ENCODE measurements around the gene CD2.
"Not testable (repeated sequence)": the region's sequence is repeated elsewhere in the genome, so short reads cannot be mapped to it uniquely, and the experiment has no call there.

Gene CD2

GRCh38 chr1:116731439-116731838 lies 22.8 kb upstream of the CD2 start:
- DNase-seq (ENCODE audit: low read depth): no peak

GRCh38 chr1:116732726-116733125 lies 21.5 kb upstream of the CD2 start:
- no peak for DNase-seq (ENCODE audit: low read depth)

GRCh38 chr1:116733476-116734365 lies 20.5 kb upstream of the CD2 start:
- no peak for DNase-seq (ENCODE audit: low read depth)

GRCh38 chr1:116735246-116735645 lies 19.0 kb upstream of the CD2 start:
- DNase-seq (ENCODE audit: low read depth): no peak

GRCh38 chr1:116737020-116737854 lies 17.0 kb upstream of the CD2 start:
- DNase-seq (ENCODE audit: low read depth): no peak

GRCh38 chr1:116737855-116738321 lies 16.3 kb upstream of the CD2 start:
- no peak for DNase-seq (ENCODE audit: low read depth)

GRCh38 chr1:116738673-116739370 lies 15.4 kb upstream of the CD2 start:
- DNase-seq (ENCODE audit: low read depth): no peak

GRCh38 chr1:116739371-116740012 lies 14.7 kb upstream of the CD2 start:
- DNase-seq (ENCODE audit: low read depth): no peak

GRCh38 chr1:116740296-116740695 lies 13.9 kb upstream of the CD2 start:
- DNase-seq (ENCODE audit: low read depth): no peak

- no peak for DNase-seq (ENCODE audit: low read depth)
These were observed 13.5 kb upstream of the CD2 start for GRCh38 chr1:116740746-116741145.

GRCh38 chr1:116741836-116742565 lies 12.2 kb upstream of the CD2 start:
- DNase-seq (ENCODE audit: low read depth): no peak

GRCh38 chr1:116743535-116743934 lies 10.7 kb upstream of the CD2 start:
- no peak for DNase-seq (ENCODE audit: low read depth)

GRCh38 chr1:116748272-116748671 lies 6.0 kb upstream of the CD2 start:
- no peak for DNase-seq (ENCODE audit: low read depth)

GRCh38 chr1:116751146-116751545 lies 3.1 kb upstream of the CD2 start:
- no peak for DNase-seq (ENCODE audit: low read depth)

- no peak for DNase-seq (ENCODE audit: low read depth)
These were observed 2.6 kb upstream of the CD2 start for GRCh38 chr1:116751621-116752020.

GRCh38 chr1:116753312-116753711 lies 918 bp upstream of the CD2 start:
- DNase-seq (ENCODE audit: low read depth): no peak

GRCh38 chr1:116755066-116755465 lies 836 bp downstream of the CD2 start:
- no peak for DNase-seq (ENCODE audit: low read depth)

GRCh38 chr1:116755681-116756080 lies 1.5 kb downstream of the CD2 start:
- no peak for DNase-seq (ENCODE audit: low read depth)

- not testable (repeated sequence) for DNase-seq (ENCODE audit: low read depth)
These were observed 1.9 kb downstream of the CD2 start for GRCh38 chr1:116756092-116756491.

- DNase-seq (ENCODE audit: low read depth): not testable (repeated sequence)
These were observed 4.2 kb downstream of the CD2 start for GRCh38 chr1:116758456-116758815.

GRCh38 chr1:116759636-116760035 lies 5.4 kb downstream of the CD2 start:
- DNase-seq (ENCODE audit: low read depth): no peak
